Measurements from ENCODE around the gene OR1F1. TPM values are rescaled to one million over a fixed set of nuclear protein-coding genes. Genes with fewer than 3 reads are reported as not detected.

Gene OR1F1
- total RNA-seq, 1 experiment from 2014 or later, result not detected

GRCh38 chr16:3158026-3158509, 29.9 kb upstream of the OR1F1 start:
- no TSS peak for BruUV-seq (replicated peaks)
- Histone ChIP-seq H3K4me3 (ENCODE audit: low read depth, low read length, poor library complexity, severe bottlenecking) (peak overlapping the region; percentile 94), H3K27me3 (replicated peaks; ENCODE audit: insufficient read depth, low read depth, low read length, poor library complexity) (no peaks in the 10 kb centered on the region), H3K4me1 (ENCODE audit: insufficient read depth, low read length, poor library complexity, severe bottlenecking) (no peaks in the 10 kb centered on the region), H3K36me3 (ENCODE audit: insufficient read depth, low read length, poor library complexity, severe bottlenecking) (no peaks in the 10 kb centered on the region), H3K27ac (ENCODE audit: low read depth, low read length, poor library complexity, severe bottlenecking) (no peak overlapping the region), H3K9me3 (ENCODE audit: low read depth, low read length, poor library complexity, severe bottlenecking) (no peaks in the 10 kb centered on the region)
- TF ChIP-seq CTCF (conservative IDR thresholded peaks at IDR 0.05; ENCODE audit: low read depth, low read length) (no peak), EZH2 (IDR thresholded peaks at IDR 0.05; ENCODE audit: borderline replicate concordance, low read depth, low read length, poor library complexity, severe bottlenecking) (no peak)
- no peak for DNase-seq (ENCODE audit: low spot score)
- ChIA-PET CTCF (no interaction called here), POLR2A (ENCODE audit: low non-redundant PET) (no interaction called here)
- intact Hi-C loops (cut with micrococcal nuclease; ENCODE audit: unreplicated experiment), result loop anchor here (10.0 kb wide), 1 partner anchor 103 kb away; no protein-coding TSS in a partner anchor

GRCh38 chr16:3158510-3159314, 29.3 kb upstream of the OR1F1 start:
- no peaks in the 10 kb centered on the region for H3K4me1 ChIP-seq (ENCODE audit: insufficient read depth, low read length, poor library complexity, severe bottlenecking)
- H3K27me3 ChIP-seq (replicated peaks; ENCODE audit: insufficient read depth, low read depth, low read length, poor library complexity), result no peaks in the 10 kb centered on the region
- BruUV-seq (replicated peaks), result no TSS peak
- H3K36me3 ChIP-seq (ENCODE audit: insufficient read depth, low read length, poor library complexity, severe bottlenecking), result no peaks in the 10 kb centered on the region
- H3K27ac ChIP-seq (ENCODE audit: low read depth, low read length, poor library complexity, severe bottlenecking), result peak overlapping the region; percentile 65
- TF ChIP-seq CTCF (conservative IDR thresholded peaks at IDR 0.05; ENCODE audit: low read depth, low read length), result 0 out of 2 replicates have a peak, but pooled peaks have one; percentile 10
- no peak for TF ChIP-seq EZH2 (IDR thresholded peaks at IDR 0.05; ENCODE audit: borderline replicate concordance, low read depth, low read length, poor library complexity, severe bottlenecking)
- H3K4me3 ChIP-seq (ENCODE audit: low read depth, low read length, poor library complexity, severe bottlenecking), result peak overlapping the region; percentile 94
- intact Hi-C loops (cut with micrococcal nuclease; ENCODE audit: unreplicated experiment), result loop anchor here (10.0 kb wide), 1 partner anchor 104 kb away; no protein-coding TSS in a partner anchor
- ChIA-PET POLR2A (ENCODE audit: low non-redundant PET) (interaction anchor here (0.6 kb wide), 1 partner anchor 9 kb away, joined by 5 read pairs; no protein-coding TSS in a partner anchor), CTCF (no interaction called here)
- DNase-seq (ENCODE audit: low spot score), result peak; percentile 89
- H3K9me3 ChIP-seq (ENCODE audit: low read depth, low read length, poor library complexity, severe bottlenecking), result no peaks in the 10 kb centered on the region

- DNase-seq (ENCODE audit: low spot score), result no peak
- intact Hi-C loops (cut with micrococcal nuclease; ENCODE audit: unreplicated experiment), result no loop called here
- TF ChIP-seq EZH2 (IDR thresholded peaks at IDR 0.05; ENCODE audit: borderline replicate concordance, low read depth, low read length, poor library complexity, severe bottlenecking) (no peak), CTCF (conservative IDR thresholded peaks at IDR 0.05; ENCODE audit: low read depth, low read length) (no peak)
- Histone ChIP-seq H3K4me3 (ENCODE audit: low read depth, low read length, poor library complexity, severe bottlenecking) (no peak overlapping the region), H3K27me3 (replicated peaks; ENCODE audit: insufficient read depth, low read depth, low read length, poor library complexity) (no peaks in the 10 kb centered on the region), H3K4me1 (ENCODE audit: insufficient read depth, low read length, poor library complexity, severe bottlenecking) (no peaks in the 10 kb centered on the region), H3K9me3 (ENCODE audit: low read depth, low read length, poor library complexity, severe bottlenecking) (no peaks in the 10 kb centered on the region), H3K36me3 (ENCODE audit: insufficient read depth, low read length, poor library complexity, severe bottlenecking) (no peaks in the 10 kb centered on the region), H3K27ac (ENCODE audit: low read depth, low read length, poor library complexity, severe bottlenecking) (no peak overlapping the region)
- ChIA-PET CTCF (no interaction called here), POLR2A (ENCODE audit: low non-redundant PET) (no interaction called here)
- BruUV-seq (replicated peaks), result no TSS peak
Observed at GRCh38 chr16:3161235-3162018, 26.6 kb upstream of the OR1F1 start.

Data from A673 (cell line).